COR-L47 (cell line): ENCODE data around the gene SMG5.
"Not testable (repeated sequence)": the region's sequence is repeated elsewhere in the genome, so short reads cannot be mapped to it uniquely, and the experiment has no call there.

Experiments
- DNase-seq: peaks from one replicate; lab custom pipeline; 2025; lab: John Stamatoyannopoulos, UW

The SMG5 gene

GRCh38 chr1:156242738-156243137, 39.9 kb downstream of the SMG5 start:
- no peak for DNase-seq

DNA sequence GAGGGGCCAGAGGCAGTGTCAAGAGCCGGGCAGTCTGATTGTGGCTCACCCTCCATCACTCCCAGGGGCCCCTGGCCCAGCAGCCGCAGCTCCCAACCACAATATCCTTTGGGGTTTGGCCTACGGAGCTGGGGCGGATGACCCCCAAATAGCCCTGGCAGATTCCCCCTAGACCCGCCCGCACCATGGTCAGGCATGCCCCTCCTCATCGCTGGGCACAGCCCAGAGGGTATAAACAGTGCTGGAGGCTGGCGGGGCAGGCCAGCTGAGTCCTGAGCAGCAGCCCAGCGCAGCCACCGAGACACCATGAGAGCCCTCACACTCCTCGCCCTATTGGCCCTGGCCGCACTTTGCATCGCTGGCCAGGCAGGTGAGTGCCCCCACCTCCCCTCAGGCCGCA, 40.7 kb downstream of the SMG5 start, which contains the start of gene BGLAP:
Gene BGLAP (plus strand): TSS at position 259 of the 400 bp plus-strand sequence. CDS start 48 bp downstream, at position 307.
- no peak for DNase-seq

- DNase-seq: no peak
Measured at GRCh38 chr1:156241311-156241811, 41.3 kb downstream of the SMG5 start.

DNA sequence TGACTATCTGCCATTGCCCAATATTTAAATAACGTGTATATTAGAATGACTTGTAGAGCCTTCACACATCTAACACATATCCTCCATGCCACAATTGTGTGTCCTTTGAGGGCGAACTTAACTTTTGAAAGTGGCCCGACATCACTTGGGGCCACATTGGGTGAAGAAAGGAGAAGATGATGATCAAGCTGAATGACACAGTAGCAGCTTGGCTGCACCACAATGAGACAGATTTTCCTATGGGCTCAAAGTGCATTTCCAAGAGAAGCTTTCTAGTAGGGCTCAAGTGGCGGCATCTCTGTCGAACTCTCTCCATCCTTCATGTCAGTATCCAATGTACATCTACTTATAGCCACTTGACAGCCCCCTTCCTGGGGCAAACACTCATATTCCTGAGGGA, 44.4 kb downstream of the SMG5 start:
- DNase-seq: no peak

DNA sequence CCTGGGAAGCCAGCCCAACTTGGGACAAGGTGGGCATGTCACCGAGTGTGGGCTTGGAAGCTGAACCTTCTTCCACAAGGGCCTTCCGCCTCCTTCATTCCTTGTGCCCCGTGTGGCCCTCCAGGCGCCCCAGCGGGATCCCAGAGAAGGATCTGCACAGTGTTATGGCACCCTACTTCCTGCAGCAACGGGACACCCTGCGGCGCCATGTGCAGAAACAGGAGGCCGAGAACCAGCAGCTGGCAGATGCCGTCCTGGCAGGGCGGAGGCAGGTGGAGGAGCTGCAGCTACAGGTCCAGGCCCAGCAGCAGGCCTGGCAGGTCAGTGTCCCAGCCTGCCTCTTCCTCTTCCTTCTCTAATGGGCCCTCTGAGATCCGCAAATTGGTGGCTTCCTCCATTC, 46.5 kb downstream of the SMG5 start:
- DNase-seq: no peak

GRCh38 chr1:156233426-156234127, 49.0 kb downstream of the SMG5 start:
- no peak for DNase-seq

DNA sequence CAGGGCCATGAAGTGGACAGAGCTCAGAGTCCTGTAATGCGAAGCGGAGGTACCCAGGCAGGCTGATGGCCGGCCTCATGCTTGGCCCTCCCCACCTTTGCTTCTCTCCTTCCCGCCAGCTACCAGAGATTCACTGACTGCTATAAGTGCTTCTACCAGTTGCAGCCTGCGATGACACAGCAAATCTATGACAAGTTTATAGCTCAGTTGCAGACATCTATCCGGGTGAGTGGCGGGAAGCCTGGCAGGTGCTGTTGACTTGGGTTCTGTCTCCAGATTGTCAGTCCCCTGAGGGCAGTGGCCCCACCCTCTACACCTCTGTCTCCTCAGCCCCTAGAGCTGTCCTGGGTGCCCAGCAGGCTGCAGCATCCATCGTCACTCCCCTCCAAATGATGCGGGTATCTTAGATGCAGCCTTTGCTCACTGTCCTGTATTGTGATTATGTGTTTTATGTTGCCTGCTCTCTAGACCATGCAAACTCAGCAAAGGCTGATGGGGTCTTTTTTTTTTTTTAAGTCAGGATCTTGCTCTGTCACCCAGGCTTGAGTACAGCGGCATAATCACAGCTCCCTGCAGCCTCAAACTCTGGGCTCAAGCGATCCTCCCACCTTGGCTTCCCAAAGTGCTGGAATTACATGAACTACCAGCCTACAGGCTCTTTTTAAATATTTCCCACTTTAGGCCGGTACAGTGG, 50.3 kb downstream of the SMG5 start:
- DNase-seq: no peak

DNA sequence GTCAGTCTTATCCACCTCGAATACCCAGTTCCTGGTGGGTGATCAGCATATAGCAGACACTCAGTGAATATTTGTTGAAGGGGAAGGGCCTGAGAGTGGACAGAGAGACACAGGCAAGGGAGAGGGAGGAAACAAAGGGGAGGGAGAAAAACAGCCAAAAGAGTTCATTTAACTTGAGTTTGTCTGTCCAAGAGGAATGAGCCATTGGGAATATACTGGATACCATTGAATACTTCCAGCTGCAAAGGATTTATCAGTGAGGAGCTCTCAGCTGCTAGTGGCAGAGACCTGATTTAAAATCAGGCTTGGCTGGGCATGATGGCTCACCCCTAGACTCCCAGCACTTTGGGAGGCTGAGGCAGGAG, 52.2 kb downstream of the SMG5 start:
- DNase-seq: no peak

- DNase-seq: no peak
Measured at GRCh38 chr1:156229809-156230472, 52.7 kb downstream of the SMG5 start.

DNA sequence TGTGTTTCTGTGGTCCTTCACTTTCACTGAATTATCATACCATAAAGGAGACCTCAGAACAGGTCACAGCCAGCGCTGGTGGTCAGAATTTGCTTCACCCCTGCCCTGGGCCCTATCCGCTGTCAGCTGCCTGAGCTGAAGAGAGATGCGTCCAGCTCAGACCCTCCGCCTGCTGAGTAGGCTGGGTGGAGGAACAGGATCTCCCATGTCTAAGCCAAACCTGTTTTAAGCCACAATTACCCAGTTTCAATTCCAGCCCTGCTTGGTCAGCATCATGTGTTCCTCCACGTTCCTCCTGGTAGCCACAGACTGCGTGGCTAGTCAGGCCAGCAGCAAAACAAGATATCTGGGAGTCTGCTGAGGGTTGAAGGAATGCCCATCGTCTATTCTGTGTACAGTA, 54.1 kb downstream of the SMG5 start:
- DNase-seq: no peak

DNA sequence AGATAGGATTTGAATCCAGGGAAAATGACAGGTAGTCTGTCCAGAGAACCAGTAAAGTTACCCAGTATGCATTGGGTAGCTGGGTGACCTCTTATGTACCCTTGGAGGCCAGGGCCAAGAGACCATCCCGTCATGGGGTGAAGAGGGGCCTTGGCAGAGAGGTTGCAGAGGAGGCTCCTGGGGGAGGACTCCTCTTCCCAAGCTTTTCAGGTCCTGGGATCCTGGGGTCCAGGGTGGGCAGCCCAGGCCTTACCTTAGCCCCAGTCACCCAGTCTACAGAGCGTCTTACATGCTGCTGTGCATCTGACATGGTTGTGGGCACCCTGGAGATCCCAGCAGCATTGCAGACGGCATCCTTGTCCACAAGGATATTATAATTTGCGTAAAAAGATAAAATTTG, 55.8 kb downstream of the SMG5 start:
- DNase-seq: no peak

- no peak for DNase-seq
Measured at GRCh38 chr1:156226116-156226538, 56.5 kb downstream of the SMG5 start.

DNA sequence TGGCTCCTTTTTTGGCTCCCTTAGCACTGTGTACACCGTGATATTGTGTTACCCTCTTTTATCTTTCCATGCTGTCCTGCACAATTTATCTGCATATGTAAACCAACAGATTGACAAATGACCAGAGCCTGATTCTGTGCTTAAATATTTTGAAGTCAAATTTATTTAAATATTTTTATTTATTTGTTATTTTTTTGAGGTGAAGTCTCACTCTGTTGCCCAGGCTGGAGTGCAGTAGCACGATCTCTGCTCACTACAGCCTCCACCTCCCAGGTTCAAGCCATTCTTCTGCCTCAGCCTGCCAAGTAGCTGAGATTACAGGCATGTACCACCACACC, 57.0 kb downstream of the SMG5 start:
- no peak for DNase-seq

GRCh38 chr1:156221986-156222692, 60.5 kb downstream of the SMG5 start:
- no peak for DNase-seq

GRCh38 chr1:156220226-156220625, 62.4 kb downstream of the SMG5 start:
- no peak for DNase-seq

- DNase-seq: no peak
Measured at GRCh38 chr1:156217871-156218270, 64.8 kb downstream of the SMG5 start.

DNA sequence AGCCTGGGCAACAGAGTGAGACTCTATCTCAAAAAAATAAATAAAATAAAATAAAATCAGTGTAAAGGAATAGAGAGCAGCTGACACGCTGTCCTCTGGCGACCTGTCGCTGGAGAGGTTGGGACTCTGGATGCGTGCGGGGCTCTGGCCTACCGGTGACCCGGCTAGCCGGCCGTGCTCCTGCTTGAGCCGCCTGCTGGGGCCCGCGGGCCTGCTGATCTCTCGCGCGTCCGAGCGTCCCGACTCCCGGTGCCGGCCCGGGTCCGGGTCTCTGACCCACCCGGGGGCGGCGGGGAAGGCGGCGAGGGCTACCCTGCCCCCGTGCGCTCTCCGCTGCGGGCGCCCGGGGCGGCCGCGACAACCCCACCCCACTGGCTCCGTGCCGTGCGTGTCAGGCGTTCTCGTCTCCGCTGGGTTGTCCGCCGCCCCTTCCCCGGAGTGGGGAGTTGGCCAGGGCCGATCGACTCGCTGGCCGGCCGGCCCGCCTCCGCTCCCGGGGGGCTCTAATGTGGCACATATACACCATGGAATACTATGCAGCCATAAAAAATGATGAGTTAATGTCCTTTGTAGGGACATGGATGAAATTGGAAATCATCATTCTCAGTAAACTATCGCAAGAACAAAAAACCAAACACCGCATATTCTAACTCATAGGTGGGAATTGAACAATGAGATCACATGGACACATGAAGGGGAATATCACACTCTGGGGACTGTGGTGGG, 66.1 kb downstream of the SMG5 start:
- not testable (repeated sequence) for DNase-seq

GRCh38 chr1:156214024-156214748, 68.4 kb downstream of the SMG5 start:
- no peak for DNase-seq

GRCh38 chr1:156213644-156213966, 69.0 kb downstream of the SMG5 start:
- DNase-seq: no peak

DNA sequence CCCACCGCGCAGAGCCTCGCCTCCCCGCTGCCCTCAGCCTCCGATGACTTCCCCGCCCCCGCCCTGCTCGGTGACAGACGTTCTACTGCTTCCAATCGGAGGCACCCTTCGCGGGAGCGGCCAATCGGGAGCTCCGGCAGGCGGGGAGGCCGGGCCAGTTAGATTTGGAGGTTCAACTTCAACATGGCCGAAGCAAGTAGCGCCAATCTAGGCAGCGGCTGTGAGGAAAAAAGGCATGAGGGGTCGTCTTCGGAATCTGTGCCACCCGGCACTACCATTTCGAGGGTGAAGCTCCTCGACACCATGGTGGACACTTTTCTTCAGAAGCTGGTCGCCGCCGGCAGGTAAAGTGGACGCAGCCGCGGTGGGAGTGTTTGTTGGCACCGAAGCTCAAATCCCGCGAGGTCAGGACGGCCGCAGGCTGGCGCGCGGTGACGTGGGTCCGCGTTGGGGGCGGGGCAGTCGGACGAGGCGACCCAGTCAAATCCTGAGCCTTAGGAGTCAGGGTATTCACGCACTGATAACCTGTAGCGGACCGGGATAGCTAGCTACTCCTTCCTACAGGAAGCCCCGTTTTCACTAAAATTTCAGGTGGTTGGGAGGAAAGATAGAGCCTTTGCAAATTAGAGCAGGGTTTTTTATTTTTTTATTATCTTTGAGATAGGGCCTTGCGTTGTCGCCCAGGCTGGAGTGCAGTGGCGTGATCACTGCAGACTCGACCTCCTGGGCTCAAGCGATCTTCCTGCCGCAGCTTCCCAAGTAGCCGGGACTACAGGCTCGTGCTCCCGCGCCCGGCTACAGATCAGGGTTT, 69.6 kb downstream of the SMG5 start, which contains the start of gene PMF1:
Gene PMF1 (plus strand): TSS at position 175 of the 811 bp plus-strand sequence. CDS start 9 bp downstream, at position 184.
- DNase-seq: peak; percentile 96
